ENCODE results near the gene ALPL.

- TF ChIP-seq GRHL2 (CRISPR knock-in tag; IDR thresholded peaks at IDR 0.05; ENCODE audit: insufficient replicate concordance, severe bottlenecking), result no peak
- TF ChIP-seq ATF3 (CRISPR knock-in tag; conservative IDR thresholded peaks at IDR 0.05), result no peak
- TF ChIP-seq TEAD4 (CRISPR knock-in tag; IDR thresholded peaks at IDR 0.05), result no peak
- TF ChIP-seq CTCF (IDR thresholded peaks at IDR 0.05), result no peak
- TF ChIP-seq CREB1 (CRISPR knock-in tag; IDR thresholded peaks at IDR 0.05), result no peak
- TF ChIP-seq CREM (CRISPR knock-in tag; IDR thresholded peaks at IDR 0.05), result no peak
- no peak for TF ChIP-seq JUN (CRISPR knock-in tag; IDR thresholded peaks at IDR 0.05)
- no peak for TF ChIP-seq NR2C2 (CRISPR knock-in tag; IDR thresholded peaks at IDR 0.05)
- no peak for TF ChIP-seq IRF2 (CRISPR knock-in tag; IDR thresholded peaks at IDR 0.05; ENCODE audit: borderline replicate concordance, low read depth)
- TF ChIP-seq KAT7 (CRISPR knock-in tag; IDR thresholded peaks at IDR 0.05; ENCODE audit: borderline replicate concordance), result no peak
Observed at GRCh38 chr1:21497466-21498061, 11.7 kb upstream of the ALPL start.
